Endothelial cell (in vitro differentiated cells): ENCODE data around the gene ACSS1. TPM values are rescaled to one million over a fixed set of nuclear protein-coding genes. Genes with fewer than 3 reads are reported as not detected.

Experiments used
- DNase-seq: peaks from one replicate; pipeline ENCODE4 v3.0.0; 2021; ENCODE audit warnings: low spot score
- H3K27ac Mint-ChIP-seq: one replicate; pipeline ENCODE4 v1.8.0; 2021; ENCODE audit warnings: mixed read lengths, inconsistent platforms; ENCODE audit not compliant: unreplicated experiment
- H3K27me3 Mint-ChIP-seq: one replicate; pipeline ENCODE4 v1.8.0; 2021; ENCODE audit warnings: mild to moderate bottlenecking, moderate library complexity, mixed read lengths, inconsistent platforms; ENCODE audit not compliant: unreplicated experiment
- H3K36me3 Mint-ChIP-seq: one replicate; pipeline ENCODE4 v1.8.0; 2021; ENCODE audit warnings: mild to moderate bottlenecking, low read depth, mixed read lengths, inconsistent platforms; ENCODE audit not compliant: unreplicated experiment
- H3K4me1 Mint-ChIP-seq: one replicate; pipeline ENCODE4 v1.8.0; 2021; ENCODE audit warnings: mild to moderate bottlenecking, mixed read lengths, inconsistent platforms; ENCODE audit not compliant: unreplicated experiment
- H3K4me3 Mint-ChIP-seq: one replicate; pipeline ENCODE4 v1.8.0; 2021; ENCODE audit warnings: mild to moderate bottlenecking, mixed read lengths, inconsistent platforms; ENCODE audit not compliant: unreplicated experiment
- H3K9me3 Mint-ChIP-seq: one replicate; pipeline ENCODE4 v1.8.0; 2021; ENCODE audit warnings: mixed read lengths, inconsistent platforms; ENCODE audit not compliant: unreplicated experiment
- total RNA-seq: library from RNA; stranded (reverse); fragmentation: NEBNext Ultra II Directional; extraction: Animal tissue kit (Norgen Biotek cat#: 25700); gene quantifications from one replicate; pipeline ENCODE4 v1.2.1, GENCODE V29; 2021; ENCODE audit not compliant: unreplicated experiment
- TF ChIP-seq, protein P1 (sequence below): fragments of 200-600 bp; sonication (generic); IDR thresholded peaks from one replicate; pipeline ENCODE4 v1.5.0; 2021; ENCODE audit warnings: antibody characterized with exemption; ENCODE audit not compliant: unreplicated experiment

ACSS1 gene
- total RNA-seq, 1 donor from 2014 or later: 15.5 TPM

DNA sequence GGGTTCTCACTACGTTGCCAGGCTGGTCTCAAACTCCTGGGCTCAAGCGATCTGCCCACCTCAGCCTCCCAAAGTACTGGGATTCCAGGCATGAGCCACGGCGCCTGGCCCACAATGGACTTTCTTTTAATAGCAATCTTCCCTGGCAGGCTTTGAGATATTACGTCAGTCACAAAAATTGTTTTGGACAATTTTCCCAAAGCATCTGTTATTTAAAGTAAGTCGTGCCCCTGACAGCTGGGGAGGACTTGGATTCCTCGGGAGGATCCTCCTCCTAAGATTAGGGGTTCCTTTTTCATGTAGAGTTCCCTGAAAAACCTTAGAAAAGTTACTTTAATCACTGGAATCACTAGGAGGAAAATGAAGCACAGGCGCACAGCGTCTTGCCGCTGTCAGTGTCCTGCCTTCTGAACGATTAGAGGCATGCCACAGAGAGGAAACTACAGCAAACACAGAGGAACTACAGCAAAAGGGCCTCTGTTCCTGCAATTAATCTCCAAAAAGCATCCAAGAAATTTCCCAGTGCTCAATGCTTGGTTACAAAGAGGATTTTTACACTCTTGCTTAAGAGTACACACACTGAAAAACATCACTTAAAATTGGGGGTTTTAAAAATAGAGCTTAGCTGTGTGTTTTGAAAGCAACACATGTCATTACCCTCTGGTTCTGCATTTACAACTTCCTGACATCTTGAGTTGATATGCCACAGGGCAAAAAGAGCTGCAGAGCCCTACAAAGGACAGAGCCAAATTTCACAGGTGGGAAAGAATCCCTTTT is 4.5 kb downstream of the ACSS1 start:
- Mint-ChIP-seq H3K4me3 (no peak overlapping the region), H3K9me3 (no peaks in the 10 kb centered on the region), H3K27me3 (peaks cover 12% of the 10 kb centered on the region), H3K27ac (no peak overlapping the region), H3K4me1 (peaks cover 48% of the 10 kb centered on the region), H3K36me3 (peaks cover 9% of the 10 kb centered on the region)
- no peak for DNase-seq
- TF ChIP-seq, protein P1, sequence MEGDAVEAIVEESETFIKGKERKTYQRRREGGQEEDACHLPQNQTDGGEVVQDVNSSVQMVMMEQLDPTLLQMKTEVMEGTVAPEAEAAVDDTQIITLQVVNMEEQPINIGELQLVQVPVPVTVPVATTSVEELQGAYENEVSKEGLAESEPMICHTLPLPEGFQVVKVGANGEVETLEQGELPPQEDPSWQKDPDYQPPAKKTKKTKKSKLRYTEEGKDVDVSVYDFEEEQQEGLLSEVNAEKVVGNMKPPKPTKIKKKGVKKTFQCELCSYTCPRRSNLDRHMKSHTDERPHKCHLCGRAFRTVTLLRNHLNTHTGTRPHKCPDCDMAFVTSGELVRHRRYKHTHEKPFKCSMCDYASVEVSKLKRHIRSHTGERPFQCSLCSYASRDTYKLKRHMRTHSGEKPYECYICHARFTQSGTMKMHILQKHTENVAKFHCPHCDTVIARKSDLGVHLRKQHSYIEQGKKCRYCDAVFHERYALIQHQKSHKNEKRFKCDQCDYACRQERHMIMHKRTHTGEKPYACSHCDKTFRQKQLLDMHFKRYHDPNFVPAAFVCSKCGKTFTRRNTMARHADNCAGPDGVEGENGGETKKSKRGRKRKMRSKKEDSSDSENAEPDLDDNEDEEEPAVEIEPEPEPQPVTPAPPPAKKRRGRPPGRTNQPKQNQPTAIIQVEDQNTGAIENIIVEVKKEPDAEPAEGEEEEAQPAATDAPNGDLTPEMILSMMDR: no peak

DNA sequence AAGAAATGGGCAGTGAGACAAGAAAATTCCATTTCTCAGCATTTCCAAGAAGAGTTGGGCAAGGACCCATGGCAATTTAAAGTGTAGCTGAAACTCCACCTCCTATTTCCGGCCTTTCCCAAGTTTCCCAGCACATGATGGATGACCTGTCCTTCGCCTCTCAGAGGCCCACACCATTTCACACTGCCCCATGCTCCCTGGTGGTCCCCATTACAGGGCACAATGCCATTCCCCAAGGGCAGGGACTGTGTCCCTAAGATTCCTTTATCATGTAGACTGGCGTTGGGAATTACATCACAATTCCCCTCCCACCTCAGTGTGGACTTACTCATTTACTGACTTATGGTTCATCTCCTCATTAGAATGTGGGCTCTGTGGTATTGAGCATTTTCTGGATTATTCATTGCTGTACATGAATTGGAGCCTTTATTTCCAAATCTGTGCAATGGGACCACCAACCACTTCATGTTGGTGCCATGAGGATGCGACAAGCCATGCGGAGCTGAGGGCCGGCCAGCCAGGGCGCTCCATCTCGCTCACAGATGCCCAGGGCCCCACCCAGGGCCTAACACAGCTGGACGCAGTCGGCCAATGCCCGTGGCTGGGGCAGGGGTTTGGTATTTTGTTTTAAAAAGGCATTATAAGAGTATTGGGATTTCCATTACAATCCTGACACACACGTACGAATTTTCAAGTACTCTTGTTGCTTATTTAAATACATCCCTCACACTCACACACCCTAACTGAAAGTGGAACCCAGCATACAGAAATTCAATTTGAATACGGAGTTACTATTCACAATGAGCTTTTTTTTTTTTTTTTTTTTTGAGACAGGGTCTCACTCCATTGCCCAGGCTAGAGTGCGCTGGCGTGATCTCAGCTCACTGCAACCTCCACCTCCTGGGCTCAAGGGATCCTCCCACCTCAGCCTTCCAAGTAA is 5.4 kb downstream of the ACSS1 start:
- Mint-ChIP-seq H3K4me3 (no peak overlapping the region), H3K36me3 (peaks cover 9% of the 10 kb centered on the region), H3K27ac (no peak overlapping the region), H3K4me1 (peaks cover 48% of the 10 kb centered on the region), H3K27me3 (peaks cover 12% of the 10 kb centered on the region), H3K9me3 (no peaks in the 10 kb centered on the region)
- TF ChIP-seq, protein P1: no peak
- no peak for DNase-seq

DNA sequence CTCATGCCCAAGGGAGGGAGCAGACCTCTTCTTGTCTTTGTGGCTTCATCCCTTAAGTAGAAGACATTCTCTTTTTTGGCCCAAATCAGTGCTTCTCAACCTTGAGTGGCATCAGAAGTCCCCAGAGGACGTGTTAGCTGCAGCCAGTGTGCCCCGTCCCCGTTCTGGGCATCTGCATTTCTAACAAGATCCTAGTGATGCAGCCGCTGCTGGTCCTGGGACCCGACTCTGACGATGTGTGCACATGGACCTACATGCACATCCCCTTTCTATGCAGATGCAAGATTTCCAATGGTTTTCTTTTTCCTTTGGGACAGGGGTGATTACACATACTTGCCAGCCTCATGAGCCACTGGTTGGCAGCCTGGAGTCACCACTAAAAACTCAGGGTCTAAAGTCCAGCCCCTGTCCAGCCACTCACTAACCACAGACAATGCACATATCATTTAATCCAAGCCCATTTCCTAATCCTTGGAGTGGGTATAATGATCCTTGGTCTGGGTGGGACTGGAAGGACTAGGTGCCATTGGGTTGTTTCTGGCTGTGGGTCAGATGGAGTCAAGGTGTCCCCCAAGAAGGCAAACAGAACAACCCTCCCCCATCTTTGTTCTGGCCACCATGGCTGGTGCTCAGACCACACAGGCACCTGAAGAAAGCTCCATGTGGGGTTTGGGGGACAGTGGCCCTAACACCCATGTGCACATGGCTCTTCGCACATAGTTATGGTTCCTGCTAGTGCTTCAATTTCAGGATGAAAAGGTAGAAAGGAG is 6.4 kb downstream of the ACSS1 start:
- H3K4me1 Mint-ChIP-seq: peaks cover 48% of the 10 kb centered on the region
- DNase-seq: no peak
- no peak overlapping the region for H3K4me3 Mint-ChIP-seq
- H3K9me3 Mint-ChIP-seq: no peaks in the 10 kb centered on the region
- TF ChIP-seq, protein P1: no peak
- H3K27me3 Mint-ChIP-seq: peaks cover 13% of the 10 kb centered on the region
- H3K36me3 Mint-ChIP-seq: peaks cover 9% of the 10 kb centered on the region
- H3K27ac Mint-ChIP-seq: no peak overlapping the region

DNA sequence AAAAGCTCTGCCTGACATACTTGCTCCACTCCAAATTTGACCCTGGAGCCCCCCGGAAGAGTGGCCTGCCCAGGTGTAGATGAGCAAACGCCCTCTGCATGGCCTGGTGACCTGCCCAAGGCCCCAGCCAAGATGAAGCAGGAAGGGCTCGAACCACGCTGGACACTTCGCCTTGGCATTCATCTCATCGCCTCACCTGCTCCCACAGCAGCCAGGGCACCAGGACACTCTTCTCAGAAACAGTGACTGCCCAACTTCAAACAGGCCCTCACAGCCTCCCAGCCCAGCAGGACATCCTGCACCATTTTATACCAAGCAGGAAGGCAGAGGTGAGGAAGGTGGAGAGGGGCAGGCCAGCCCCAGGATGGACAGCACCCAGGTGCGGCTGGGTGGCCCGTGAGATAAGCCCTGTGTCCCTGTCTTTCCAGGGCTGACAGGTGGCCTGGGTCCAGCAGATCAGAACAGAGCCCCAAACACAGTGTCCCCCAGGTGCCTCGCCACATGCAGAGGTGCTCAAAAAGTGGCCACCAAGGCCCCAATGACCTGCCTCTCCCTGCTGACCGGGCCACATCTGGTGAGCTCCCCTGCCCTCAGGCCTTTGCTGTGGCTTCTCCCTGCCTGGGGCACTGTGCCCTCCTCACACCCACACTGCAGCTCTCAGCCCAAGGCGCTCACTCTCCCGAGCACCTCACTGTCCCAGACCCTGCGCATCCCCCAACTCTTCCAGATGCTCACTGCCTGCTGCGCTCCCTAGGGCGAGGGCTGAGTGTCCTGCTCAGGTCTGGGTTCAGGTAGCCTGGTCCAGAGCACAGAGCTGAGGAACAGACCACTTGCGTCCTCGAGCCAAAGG is 7.2 kb downstream of the ACSS1 start:
- Mint-ChIP-seq H3K27me3 (peaks cover 9% of the 10 kb centered on the region), H3K4me3 (no peak overlapping the region), H3K4me1 (peaks cover 43% of the 10 kb centered on the region), H3K27ac (no peak overlapping the region), H3K9me3 (no peaks in the 10 kb centered on the region), H3K36me3 (peaks cover 4% of the 10 kb centered on the region)
- TF ChIP-seq, protein P1: no peak
- DNase-seq: no peak
